Stimulated activated CD4-positive, alpha-beta T cell treated with anti-CD3 and anti-CD28 coated beads, Interleukin-2, amount 100 ng/mL, for 4 hours (primary cell): Measurements from ENCODE around the gene PRMT7.

ENCODE experiments used
- DNase-seq: peaks from one replicate; pipeline ENCODE4 v3.0.0-alpha.2; 2020; ENCODE audit warnings: low read depth

The PRMT7 gene, protein sequence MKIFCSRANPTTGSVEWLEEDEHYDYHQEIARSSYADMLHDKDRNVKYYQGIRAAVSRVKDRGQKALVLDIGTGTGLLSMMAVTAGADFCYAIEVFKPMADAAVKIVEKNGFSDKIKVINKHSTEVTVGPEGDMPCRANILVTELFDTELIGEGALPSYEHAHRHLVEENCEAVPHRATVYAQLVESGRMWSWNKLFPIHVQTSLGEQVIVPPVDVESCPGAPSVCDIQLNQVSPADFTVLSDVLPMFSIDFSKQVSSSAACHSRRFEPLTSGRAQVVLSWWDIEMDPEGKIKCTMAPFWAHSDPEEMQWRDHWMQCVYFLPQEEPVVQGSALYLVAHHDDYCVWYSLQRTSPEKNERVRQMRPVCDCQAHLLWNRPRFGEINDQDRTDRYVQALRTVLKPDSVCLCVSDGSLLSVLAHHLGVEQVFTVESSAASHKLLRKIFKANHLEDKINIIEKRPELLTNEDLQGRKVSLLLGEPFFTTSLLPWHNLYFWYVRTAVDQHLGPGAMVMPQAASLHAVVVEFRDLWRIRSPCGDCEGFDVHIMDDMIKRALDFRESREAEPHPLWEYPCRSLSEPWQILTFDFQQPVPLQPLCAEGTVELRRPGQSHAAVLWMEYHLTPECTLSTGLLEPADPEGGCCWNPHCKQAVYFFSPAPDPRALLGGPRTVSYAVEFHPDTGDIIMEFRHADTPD

GRCh38 chr16:68310774-68311511 lies at the start of gene PRMT7, which contains the start of gene SLC7A6OS:
Gene PRMT7 (plus strand): TSS chr16:68311019. CDS start chr16:68315980, 4,961 bp downstream.
Gene SLC7A6OS (minus strand): TSS chr16:68310946. CDS start chr16:68310926, 20 bp downstream.
- DNase-seq = peak; percentile 88

- no peak for DNase-seq
These were observed 47.2 kb upstream of the PRMT7 start for GRCh38 chr16:68263559-68264127.

- DNase-seq = peak; percentile 84
These were observed 46.4 kb upstream of the PRMT7 start, which contains the start of gene SLC7A6 for GRCh38 chr16:68264128-68265077. Gene SLC7A6 (plus strand): TSS chr16:68264526. CDS start chr16:68274727, 10,201 bp downstream.

- peak; percentile 34 for DNase-seq
These were observed 45.5 kb upstream of the PRMT7 start for GRCh38 chr16:68265078-68265920.

GRCh38 chr16:68267612-68268405 lies 43.0 kb upstream of the PRMT7 start:
- DNase-seq = no peak

DNA sequence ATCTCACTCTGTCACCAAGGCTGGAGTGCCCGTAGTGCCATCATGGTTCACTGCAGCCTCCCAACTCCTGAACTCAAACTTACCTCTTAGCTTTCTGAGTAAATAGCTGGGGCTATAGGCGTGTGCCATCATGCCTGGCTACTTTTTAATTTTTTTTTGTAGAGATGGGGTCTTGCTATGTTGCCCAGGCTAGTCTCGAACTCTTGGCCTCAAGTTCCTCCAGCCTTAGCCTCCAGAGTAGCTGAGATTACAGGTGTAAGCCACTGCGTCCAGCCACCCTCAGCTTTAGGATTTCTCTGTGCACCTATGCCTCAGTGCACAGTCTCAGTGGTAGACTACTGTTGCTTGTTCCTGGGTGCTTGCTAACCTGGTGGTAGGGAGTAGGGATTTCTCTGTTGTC lies 41.0 kb upstream of the PRMT7 start:
- DNase-seq = no peak

DNA sequence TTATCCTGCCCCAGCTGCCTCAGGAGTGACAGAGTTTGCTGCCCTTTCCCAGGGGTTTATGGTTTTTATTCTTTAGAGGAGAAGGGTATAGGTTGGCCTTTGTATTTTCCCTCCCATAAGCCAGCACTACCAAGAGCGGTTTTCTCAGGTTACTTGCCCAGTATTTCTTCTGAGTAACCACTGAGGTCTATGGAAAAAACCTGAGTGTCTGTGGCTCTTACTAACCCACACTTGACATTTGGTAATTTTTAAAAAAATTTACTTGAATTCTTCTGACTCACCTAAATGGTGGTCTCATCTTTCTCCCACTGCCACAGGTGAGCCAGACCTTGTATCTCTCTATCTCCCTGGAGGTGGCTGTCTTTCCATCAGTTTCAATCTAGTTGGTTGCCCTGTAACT lies 40.5 kb upstream of the PRMT7 start:
- DNase-seq = no peak

DNA sequence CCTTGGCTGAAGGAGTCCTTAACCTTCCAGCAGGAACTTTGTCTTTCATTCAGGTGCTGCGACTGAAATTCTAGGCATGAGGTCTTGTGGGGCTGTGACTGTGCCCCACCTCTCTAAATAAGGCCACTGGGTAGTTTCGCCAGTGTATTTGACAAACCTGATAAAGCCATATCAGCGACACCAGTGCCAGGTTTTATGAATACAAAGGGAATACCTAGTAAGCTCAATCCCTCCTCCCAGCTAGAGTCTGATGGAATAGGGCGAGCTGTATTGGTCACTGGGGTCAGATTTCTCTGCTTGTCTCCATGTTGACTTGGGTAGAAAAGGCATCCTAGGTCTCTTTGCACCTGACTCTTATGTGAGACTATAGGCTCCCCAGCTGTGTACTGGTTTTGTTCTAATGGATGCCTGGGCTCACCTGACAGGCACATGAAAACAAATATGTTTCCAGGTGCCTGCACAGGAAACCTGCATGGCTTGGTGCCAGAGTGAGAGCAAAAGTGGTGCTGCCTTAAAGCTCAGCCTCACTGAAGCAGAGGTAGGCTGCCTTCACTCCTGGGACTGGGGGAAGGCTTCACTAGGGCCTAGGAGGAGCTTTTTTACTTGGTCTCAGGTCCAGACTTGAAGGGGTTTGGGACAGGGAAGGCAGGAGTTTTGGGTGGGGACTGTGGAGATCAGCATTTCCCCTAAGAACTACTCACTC lies 38.2 kb upstream of the PRMT7 start:
- DNase-seq = peak; percentile 29

GRCh38 chr16:68273459-68273858 lies 37.4 kb upstream of the PRMT7 start:
- DNase-seq = no peak

DNA sequence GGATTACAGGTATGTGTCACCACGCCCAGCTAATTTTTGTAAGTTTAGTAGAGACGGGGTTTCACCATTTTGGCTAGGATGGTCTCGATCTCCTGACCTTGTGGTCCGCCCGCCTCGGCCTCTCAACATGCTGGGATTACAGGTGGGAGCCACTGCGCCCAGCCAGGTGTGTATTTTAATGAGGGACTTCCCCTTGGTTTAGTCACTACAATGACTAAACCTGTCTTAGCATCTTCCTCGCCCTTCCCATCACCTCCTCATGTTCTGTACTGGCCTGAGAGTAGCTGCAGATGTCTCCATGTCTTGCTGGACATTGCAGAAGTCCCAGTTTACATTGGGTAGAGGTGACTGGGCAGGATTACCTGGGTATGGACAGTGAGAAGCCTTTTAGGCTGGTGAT lies 36.9 kb upstream of the PRMT7 start:
- DNase-seq = no peak

DNA sequence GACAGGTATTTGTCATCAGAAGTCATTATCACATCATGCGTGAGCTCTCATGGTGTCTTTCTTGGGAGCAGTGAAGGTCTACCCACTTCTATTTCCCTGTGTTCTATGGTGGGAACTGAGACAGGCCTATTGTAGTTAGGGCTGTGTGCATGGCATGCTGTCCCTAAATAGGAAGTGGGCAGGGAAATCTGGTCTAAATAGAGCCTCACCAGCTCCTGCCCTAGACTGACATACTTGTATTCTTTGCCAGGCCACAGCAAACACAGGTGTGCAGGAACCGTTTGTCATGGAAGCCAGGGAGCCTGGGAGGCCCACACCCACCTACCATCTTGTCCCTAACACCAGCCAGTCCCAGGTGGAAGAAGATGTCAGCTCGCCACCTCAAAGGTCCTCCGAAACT lies 36.4 kb upstream of the PRMT7 start:
- no peak for DNase-seq

- DNase-seq = no peak
These were observed 35.1 kb upstream of the PRMT7 start for GRCh38 chr16:68275611-68276191.

- DNase-seq = no peak
These were observed 34.6 kb upstream of the PRMT7 start for GRCh38 chr16:68276223-68276622.

DNA sequence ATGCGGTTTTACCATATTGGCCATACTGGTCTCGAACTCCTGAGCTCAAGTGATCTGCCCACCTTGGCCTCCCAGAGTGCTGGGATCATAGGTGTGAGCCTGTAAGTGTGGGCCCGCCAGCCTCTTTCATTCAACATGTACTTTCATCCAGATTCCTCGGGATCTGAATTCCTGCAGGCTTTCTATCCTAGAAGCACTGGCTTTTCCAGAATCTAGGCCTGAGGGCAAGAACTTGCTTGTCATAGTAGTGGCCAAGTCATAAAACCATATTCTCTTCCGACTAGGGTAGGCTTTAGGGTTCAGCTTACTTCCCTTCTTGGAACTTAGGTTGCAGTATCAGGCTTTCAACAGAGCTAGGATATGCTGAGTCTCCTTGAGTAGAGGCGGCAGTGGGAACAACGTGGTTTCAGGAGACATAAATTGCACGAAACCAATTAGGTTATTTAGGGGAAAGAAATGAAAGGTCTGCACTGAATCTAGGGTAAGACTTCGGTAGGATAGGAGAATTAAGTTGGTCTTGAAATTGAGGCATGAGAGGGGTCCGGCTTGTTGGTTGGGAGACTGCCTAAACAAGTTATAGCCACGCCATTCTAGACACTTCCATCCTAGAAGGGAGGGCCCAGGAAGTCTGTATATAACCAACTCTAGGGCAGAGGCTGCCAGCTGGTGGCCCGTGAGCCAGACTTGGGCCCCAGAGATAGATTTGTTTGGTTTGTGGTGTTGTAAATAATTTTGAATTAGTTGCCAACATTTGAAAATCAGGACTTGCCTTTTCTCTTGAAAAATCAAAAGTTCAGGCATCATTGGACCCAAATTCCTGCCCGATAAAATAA lies 30.9 kb upstream of the PRMT7 start:
- DNase-seq = no peak

- DNase-seq = no peak
These were observed 29.3 kb upstream of the PRMT7 start for GRCh38 chr16:68281368-68282063.

- no peak for DNase-seq
These were observed 28.8 kb upstream of the PRMT7 start for GRCh38 chr16:68282064-68282452.

DNA sequence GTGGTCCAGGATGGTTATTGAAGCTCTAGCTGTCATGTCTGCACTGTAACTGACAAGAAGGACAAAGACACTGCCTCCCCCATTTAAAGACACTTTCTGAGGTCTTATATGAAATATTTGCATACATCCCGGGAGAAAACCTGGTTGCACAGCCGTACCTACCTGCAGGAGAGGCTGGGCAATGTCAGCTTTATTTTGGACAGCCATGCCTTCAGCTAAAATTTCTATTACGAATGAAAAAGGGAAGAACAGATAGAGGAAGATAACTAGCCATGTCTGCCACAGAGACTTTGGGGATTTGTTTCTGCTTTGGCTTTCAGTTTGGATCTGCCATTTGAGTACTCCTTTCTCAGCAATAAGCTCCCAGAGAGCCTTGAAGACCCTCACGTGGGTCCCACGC lies 27.5 kb upstream of the PRMT7 start:
- no peak for DNase-seq
